ENCODE measurements around the gene C16orf95.
A peak's percentile ranks its signal among the peaks of the same experiment; 100 is the strongest.

The C16orf95 gene

GRCh38 chr16:87330646-87331045 is 13.5 kb upstream of the C16orf95 start:
- no peak for DNase-seq

- DNase-seq: no peak
Observed at GRCh38 chr16:87330257-87330624, 13.0 kb upstream of the C16orf95 start.

GRCh38 chr16:87329436-87330256 is 12.5 kb upstream of the C16orf95 start:
- DNase-seq: no peak

- no peak for DNase-seq
Observed at GRCh38 chr16:87328846-87329245, 11.7 kb upstream of the C16orf95 start.

DNA sequence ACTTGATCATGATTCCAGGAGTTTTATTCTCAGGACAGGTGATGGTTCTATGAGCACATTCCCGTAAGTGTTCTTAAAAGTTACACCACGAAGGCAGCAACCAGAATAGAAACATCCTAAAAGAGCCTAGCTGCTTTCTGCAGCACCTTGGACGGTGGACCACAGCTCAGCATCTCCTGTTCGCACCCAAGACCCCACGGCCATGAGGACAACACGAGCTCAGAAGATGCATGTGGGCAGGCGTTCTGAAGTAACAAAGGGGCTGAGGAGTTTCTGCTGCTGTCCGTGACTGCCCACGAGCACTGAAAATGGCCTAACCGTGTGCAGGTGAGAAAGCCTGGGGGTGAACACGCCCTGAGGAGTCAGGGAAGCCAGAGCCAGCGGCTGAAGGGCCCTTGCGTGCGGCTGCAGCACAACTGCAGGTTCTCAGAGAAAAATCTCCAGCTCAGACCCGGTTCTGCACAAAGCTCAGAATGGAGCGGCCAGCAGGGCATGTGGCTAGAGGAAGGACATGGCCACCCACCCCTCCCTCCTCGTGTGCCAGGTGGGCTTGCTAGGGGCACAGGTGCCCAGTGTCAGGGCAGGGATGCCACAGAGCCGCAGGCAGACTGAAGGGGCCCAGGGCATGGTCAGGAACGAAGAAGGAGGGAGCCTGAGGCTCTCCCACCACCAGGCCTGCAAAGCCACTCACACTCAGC is 10.8 kb upstream of the C16orf95 start:
- DNase-seq: no peak

DNA sequence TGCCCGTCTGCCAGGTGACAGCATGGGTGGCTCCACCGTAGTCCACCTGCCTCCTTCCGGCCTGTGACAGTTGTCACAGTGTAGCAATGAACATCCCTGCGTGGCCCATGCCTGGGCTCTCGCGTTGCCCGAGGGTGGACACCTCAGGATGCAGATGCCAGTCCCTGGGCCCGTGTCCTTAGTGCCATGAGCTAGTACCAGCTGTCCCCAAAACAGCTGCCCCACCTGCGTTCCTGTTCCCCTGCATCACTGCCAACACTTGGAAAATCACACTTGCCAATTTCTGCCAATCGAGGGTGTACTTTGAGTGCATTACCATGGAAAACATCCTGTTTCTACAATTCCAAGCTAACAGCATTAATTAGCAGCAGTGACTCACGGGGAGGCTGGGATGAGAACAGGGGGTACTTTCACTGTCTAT is 9.0 kb upstream of the C16orf95 start:
- no peak for DNase-seq

DNA sequence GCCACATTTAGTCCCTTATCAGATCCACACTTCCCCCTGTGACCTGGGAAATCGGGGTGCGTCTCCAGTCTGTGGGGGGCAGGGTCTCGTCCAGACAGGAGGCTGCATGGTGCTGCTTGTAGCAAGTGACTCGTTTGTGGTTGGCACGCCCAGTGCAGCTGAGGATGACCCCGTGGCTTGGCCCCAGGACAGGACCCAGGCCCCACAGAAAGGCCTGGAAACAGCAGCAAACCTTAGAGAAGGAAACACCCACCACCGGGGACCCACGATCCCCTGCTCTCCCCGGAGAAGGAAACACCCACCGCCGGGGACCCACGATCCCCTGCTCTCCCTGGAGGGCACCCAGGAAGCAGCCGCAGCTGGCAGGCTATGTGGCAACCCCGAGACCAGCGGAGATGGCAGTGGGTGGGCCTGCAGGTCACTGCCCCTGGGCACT is 8.2 kb upstream of the C16orf95 start:
- no peak for DNase-seq

GRCh38 chr16:87324411-87325275 is 7.5 kb upstream of the C16orf95 start:
- peak; percentile 57 for DNase-seq

- DNase-seq: no peak
Observed at GRCh38 chr16:87323727-87324410, 6.7 kb upstream of the C16orf95 start.

DNA sequence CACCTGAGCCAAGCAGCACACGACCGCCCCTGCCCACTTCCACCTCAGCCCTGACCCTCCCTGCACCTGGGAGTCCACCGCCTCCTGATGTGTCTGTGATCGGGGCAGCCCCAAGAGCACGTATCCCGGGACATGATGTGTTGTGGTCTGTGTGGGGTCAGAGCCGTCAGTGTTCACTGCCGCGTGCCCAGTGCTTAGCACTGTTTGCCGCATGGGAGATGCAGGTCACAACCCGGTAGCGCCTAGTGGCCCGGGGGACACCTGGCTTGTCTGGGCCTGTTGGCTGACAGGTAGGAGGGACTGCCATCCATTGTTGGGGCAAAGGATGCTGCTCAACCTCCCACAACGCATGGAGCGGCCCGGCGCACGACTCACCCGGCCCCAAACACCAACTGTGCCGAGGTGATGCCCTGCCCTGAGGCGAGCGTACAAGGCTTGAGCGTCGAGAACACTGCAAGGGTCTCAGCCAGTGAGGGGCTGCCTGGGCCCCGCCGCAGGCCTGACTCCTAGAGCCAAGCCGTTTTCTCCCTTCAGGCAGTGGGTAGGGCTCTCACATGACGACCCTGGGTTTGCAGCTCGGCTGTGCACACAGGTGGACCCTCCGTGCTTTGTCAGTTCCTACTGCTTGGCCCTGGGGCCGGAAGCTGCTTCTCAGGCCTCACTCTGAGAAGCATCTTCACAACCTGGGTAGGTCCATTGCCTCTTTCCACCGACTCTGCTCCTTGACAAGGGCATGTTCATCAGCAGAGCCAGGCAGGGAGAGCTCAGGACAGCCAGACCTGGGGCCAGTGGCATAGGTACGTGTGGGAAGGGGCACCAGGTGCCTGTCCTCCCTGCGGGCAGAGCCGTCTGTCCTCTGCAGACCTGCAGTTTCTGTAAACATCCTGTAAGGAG is 5.9 kb upstream of the C16orf95 start:
- DNase-seq: no peak

DNA sequence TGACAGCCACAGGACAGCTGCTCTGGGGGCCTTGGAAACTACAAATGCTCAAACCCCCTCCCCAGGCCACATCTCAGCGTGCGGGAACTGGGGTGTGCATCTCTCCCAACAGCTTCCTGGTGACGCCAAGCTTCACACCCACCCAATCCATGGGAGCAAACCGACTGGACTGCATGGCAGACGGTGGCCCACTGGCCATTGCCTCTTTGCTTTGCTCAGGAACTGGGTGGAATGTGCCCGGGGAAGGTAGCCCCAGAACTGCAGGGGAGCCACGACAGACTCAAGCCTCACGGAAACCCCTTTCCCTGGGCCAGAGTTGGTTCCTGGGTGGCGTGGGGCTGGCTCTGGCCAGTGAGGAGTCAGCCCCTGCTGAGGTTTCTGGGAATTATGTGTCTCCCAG is 5.2 kb upstream of the C16orf95 start:
- DNase-seq: no peak

- no peak for DNase-seq
Observed at GRCh38 chr16:87321336-87322107, 4.3 kb upstream of the C16orf95 start.

- DNase-seq: no peak
Observed at GRCh38 chr16:87320510-87321227, 3.5 kb upstream of the C16orf95 start.

DNA sequence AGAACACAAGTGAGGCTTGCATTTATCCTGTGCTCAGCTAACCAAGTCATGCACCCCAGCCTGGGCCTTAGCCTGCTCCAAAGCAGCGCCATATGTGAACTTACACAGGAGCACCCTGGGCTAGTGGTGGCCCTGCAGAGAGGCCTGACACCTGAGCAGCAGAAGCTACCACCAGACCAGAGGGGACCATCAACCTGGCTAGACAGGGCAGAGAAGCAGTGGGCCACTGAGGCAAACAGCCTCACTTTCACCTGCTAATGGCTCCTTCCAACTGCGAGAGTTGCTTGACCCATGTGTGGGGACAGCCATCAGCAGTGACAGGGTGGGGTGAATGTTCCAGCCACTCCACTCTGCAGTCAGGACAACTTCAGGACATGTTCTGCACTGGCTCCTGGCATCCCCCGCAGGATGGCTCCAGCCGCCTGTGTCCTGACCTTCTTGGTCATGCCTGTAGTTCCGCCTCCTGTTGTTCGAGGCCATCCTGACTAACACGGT is 2.9 kb upstream of the C16orf95 start:
- no peak for DNase-seq

DNA sequence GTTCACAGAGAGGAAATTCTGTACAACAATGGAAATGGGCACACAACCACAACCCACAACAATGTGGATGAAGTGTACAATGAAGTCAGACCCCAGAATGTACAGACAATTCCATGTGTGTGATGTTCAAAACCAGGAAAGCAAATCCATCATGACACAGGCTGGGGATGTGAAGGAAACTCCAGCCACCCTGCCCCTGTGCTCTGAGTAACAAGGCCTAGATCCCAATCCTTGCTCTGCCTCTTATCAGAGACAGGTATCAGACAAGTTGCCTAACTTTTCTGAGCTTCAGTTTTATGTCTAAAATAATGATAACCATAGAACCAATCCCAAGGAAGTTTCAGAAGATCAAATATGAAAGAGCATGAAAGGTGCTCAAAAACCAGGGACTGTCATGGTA is 1.8 kb upstream of the C16orf95 start:
- DNase-seq: no peak

DNA sequence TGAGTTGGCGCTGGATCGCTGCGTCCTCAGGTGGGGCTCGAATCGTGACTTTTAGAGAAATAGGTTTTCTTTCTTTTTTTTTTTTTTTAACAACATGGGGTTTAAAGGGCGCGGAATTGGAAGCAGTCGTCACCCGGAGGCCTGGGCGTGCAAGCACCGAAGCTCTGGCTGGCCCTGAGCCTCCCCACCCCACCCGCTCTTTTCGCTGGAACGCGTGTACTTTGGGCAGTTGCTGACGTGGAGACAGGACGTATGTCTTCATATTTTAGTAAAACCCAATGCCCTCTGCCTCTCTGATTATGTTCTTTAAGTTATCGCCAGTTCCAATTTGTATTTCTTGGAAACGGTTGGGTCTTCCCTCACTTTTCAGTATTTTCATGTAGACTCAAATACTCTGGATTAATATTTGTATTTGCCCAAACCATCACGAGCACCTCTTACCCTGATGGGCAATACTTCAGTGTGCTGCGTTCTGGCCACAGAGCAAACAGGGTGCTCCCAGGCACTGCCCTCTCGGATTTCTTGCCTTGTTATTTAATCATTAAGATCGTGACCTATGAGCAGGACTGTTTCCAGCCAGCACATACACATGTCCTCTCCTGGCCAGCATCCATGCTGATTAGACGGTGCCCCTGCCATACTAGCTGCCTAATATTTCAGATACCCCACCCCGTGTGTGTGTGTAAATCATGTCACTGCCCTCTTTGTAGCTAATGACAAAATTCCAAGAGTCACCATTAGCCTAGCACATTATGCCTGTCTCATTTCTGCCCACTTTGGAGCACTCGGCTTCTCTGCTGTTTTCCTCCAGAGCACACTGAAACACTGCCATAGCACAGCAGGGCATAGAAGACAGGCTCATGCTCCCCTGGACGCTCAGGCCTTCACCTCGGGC is 805 bp upstream of the C16orf95 start:
- peak; percentile 63 for DNase-seq

DNA sequence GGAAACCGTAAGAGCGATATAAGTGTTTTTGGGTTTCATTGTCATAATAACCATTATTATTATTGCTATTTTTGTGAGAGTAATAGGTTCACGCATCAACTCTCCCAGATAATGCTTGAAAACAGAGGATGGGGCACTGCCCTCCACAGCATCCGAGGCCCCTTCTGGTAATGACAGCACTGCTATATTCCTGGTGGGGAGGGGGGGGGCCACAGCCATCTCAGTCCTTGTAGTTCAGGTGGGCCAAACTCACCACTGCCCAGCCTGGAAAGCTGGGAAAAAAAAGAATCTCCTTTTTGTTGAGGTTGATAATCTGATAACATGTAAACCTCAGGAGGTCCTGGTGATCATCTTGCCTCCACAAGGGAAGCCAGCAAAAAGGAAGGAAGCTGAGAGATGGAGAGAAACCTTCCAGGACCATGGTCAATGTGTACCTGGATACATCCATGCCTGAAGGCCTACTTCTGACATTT is 706 bp downstream of the C16orf95 start:
- no peak for DNase-seq

- no peak for DNase-seq
Observed at GRCh38 chr16:87314990-87315420, 2.2 kb downstream of the C16orf95 start.

DNA sequence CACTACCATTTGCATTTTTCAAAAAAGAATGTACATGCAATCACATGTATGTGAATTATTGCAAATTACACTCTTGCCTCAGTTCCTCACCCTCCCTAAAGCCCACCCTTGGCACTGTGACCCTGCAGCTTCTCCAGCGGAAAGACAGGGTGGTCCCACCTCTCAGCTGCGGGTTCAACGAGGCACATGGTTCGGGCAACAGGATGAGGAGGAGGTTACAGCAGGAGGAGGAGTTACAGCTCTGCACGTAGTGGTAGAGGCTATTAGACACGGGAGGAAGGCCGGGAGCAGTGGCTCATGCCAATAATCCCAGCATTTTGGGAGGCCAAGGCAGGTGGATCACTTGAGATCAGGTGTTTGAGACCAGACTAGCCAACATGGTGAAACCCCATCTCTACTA is 5.2 kb downstream of the C16orf95 start:
- no peak for DNase-seq

All from stimulated activated CD8-positive, alpha-beta memory T cell treated with anti-CD3 and anti-CD28 coated beads, Interleukin-4, amount 100 ng/mL, for 48 hours (primary cell).